Endothelial cell of umbilical vein (primary cell): ENCODE measurements around the gene ARFGEF3. TPM values are rescaled to one million over a fixed set of nuclear protein-coding genes. Genes with fewer than 3 reads are reported as not detected.

Experiments
- BruUV-seq: library from RNA; stranded (reverse); fragments of 400-500 nt; replicated peaks from 2 replicates; lab custom pipeline; 2021; lab: Mats Ljungman, UMichigan
- CTCF ChIA-PET: fragments of 300-600, 350-600 bp; sonication (Branson Sonifier 250); formaldehyde crosslinking; loops from one replicate; lab custom pipeline; 2021; ENCODE audit warnings: antibody characterized with exemption, inconsistent platforms; lab: Charles Lee
- POLR2A ChIA-PET: fragments of 300-600, 350-600 bp; sonication (Branson Sonifier 250); formaldehyde crosslinking; loops from one replicate; lab custom pipeline; 2021; ENCODE audit warnings: antibody characterized with exemption, inconsistent platforms; lab: Charles Lee
- DNase-seq: peaks from one replicate; pipeline ENCODE4 v3.0.0-alpha.2; 2011; ENCODE audit warnings: low read depth, low spot score
- FAIRE-seq: peaks from 2 replicates; lab custom pipeline; 2011; peaks lifted over from hg19 to GRCh38; lab: Jason Lieb, UNC
- H2AFZ ChIP-seq: 2 replicates; pipeline ENCODE4 v1.6.0; 2012; ENCODE audit warnings: low read depth, low read length, control low read depth, inconsistent platforms
- H3K27ac ChIP-seq: 2 replicates; pipeline ENCODE4 v1.5.1; 2011; ENCODE audit warnings: low read depth, mild to moderate bottlenecking, control low read depth, low read length, moderate library complexity; ENCODE audit not compliant: insufficient read depth
- H3K27me3 ChIP-seq, 2 experiments: 2 replicates each; pipeline versions ENCODE4 v1.6.0 to v1.6.1; 2011; ENCODE audit warnings: low read length in 2 of 2, mixed read lengths in 1 of 2; ENCODE audit not compliant: control insufficient read depth in 2 of 2, insufficient read depth in 2 of 2
- H3K36me3 ChIP-seq, 2 experiments: 2 replicates in 1 of 2; 3 replicates in 1 of 2; pipeline ENCODE4 v1.5.1; 2011; ENCODE audit warnings: low read length in 2 of 2, mild to moderate bottlenecking in 1 of 2, moderate library complexity in 1 of 2; ENCODE audit not compliant: control insufficient read depth in 2 of 2, insufficient read depth in 2 of 2; ENCODE audit errors: extremely low read depth in 1 of 2
- H3K4me1 ChIP-seq: 3 replicates; pipeline ENCODE4 v1.5.1; 2011; ENCODE audit warnings: mild to moderate bottlenecking, low read length; ENCODE audit not compliant: control insufficient read depth, insufficient read depth; ENCODE audit errors: extremely low read depth
- H3K4me2 ChIP-seq: 2 replicates; pipeline ENCODE4 v1.6.1; 2011; ENCODE audit warnings: low read length, control low read depth, mixed read lengths; ENCODE audit not compliant: insufficient read depth
- H3K4me3 ChIP-seq, 3 experiments: fragments of 200-600 bp in 1 of 3; sonication (generic), shearing (Covaris generic) in 1 of 3; replicated peaks in 1 of 3; 2 replicates each; pipeline ENCODE4 v1.5.1; 2011 to 2016; ENCODE audit warnings: control low read depth in 3 of 3, low read length in 3 of 3, mild to moderate bottlenecking in 2 of 3, inconsistent platforms in 1 of 3, low read depth in 1 of 3, moderate library complexity in 1 of 3; ENCODE audit not compliant: insufficient read depth in 1 of 3
- H3K79me2 ChIP-seq: 2 replicates; pipeline ENCODE4 v1.6.0; 2012; ENCODE audit warnings: low read length, inconsistent platforms; ENCODE audit not compliant: control insufficient read depth, insufficient read depth
- H3K9ac ChIP-seq: replicated peaks from 2 replicates; pipeline ENCODE3; 2011; ENCODE audit warnings: low read length, control low read depth; ENCODE audit not compliant: insufficient read depth; ENCODE audit errors: extremely low read depth
- H3K9me1 ChIP-seq: replicated peaks from 3 replicates; pipeline ENCODE4 v1.6.0; 2011; ENCODE audit warnings: mild to moderate bottlenecking, low read length; ENCODE audit not compliant: control insufficient read depth, insufficient read depth; ENCODE audit errors: extremely low read depth
- H3K9me3 ChIP-seq: replicated peaks from 2 replicates; pipeline ENCODE4 v1.5.1; 2012; ENCODE audit warnings: low read length, inconsistent platforms; ENCODE audit not compliant: control insufficient read depth, insufficient read depth
- H4K20me1 ChIP-seq: replicated peaks from 2 replicates; pipeline ENCODE3; 2011; ENCODE audit warnings: mild to moderate bottlenecking, low read length; ENCODE audit not compliant: control insufficient read depth, insufficient read depth; ENCODE audit errors: extremely low read depth
- EZH2 ChIP-seq: IDR thresholded peaks from 2 replicates; pipeline ENCODE4 v1.6.1; 2012; ENCODE audit warnings: borderline replicate concordance, low read depth, mild to moderate bottlenecking, moderate library complexity, low read length, inconsistent platforms; ENCODE audit not compliant: severe bottlenecking
- FOS ChIP-seq: IDR thresholded peaks from 2 replicates; pipeline ENCODE4 v1.6.1; 2011; ENCODE audit warnings: mild to moderate bottlenecking, low read length, moderate library complexity, borderline replicate concordance; ENCODE audit not compliant: insufficient read depth
- GATA2 ChIP-seq: IDR thresholded peaks from 2 replicates; pipeline ENCODE4 v1.7.0; 2011; ENCODE audit warnings: low read depth, mild to moderate bottlenecking, moderate library complexity, mixed read lengths, low read length; ENCODE audit not compliant: insufficient read length, insufficient read depth
- JUN ChIP-seq: IDR thresholded peaks from 2 replicates; pipeline ENCODE4 v1.6.1; 2011; ENCODE audit warnings: borderline replicate concordance, low read depth; ENCODE audit not compliant: insufficient read length, insufficient read depth
- MYC ChIP-seq: IDR thresholded peaks from one replicate; pipeline ENCODE4 v1.6.1; 2011; ENCODE audit warnings: mild to moderate bottlenecking, low read depth, low read length
- POLR2A ChIP-seq: IDR thresholded peaks from 2 replicates; pipeline ENCODE4 v1.6.1; 2012; ENCODE audit warnings: low read depth, mild to moderate bottlenecking, control low read depth, low read length
- POLR2AphosphoS5 ChIP-seq: IDR thresholded peaks from 2 replicates; pipeline ENCODE4 v1.6.1; 2012; ENCODE audit warnings: low read depth, mild to moderate bottlenecking, control low read depth, low read length, moderate library complexity; ENCODE audit not compliant: insufficient read depth
- dilution Hi-C: fragments of 300-500 bp; cut with MboI; formaldehyde crosslinking; loops from one replicate; pipeline ENCODE4 v1.15.0; 2019; ENCODE audit warnings: low sequenced_read_pairs; ENCODE audit not compliant: extremely low pct_ligation_motif_present
- intact Hi-C: fragments of 100-400 bp; cut with micrococcal nuclease; formaldehyde crosslinking; loops from one replicate; pipeline ENCODE4 v1.10.0; 2022
- polyA plus RNA-seq, 4 experiments: library from polyadenylated mRNA; depleted of rRNA in 3 of 4; stranded (reverse) in 3 of 4; unstranded in 1 of 4; fragments of >200 nt; gene quantifications; 2 replicates each; pipeline versions ENCODE4 v1.2.1 to v1.2.3, GENCODE V29; 2011 to 2012; ENCODE audit warnings: missing spikeins in 1 of 4
- total RNA-seq: library from RNA; stranded (reverse); gene quantifications from 2 replicates; pipeline ENCODE4 v1.2.3, GENCODE V29; 2021
- TF ChIP-seq, protein P1 (sequence below): IDR thresholded peaks from 2 replicates; pipeline ENCODE4 v1.6.1; 2011; ENCODE audit not compliant: insufficient read depth, insufficient read length
- TF ChIP-seq, protein P2 (sequence below), 2 donors: IDR thresholded peaks; 1 replicate in 1 of 2; 2 replicates in 1 of 2; pipeline ENCODE4 v1.5.1; 2011; ENCODE audit warnings: low read length in 2 of 2, mild to moderate bottlenecking in 2 of 2, moderate library complexity in 2 of 2, control low read depth in 1 of 2, inconsistent platforms in 1 of 2, low read depth in 1 of 2; ENCODE audit not compliant: insufficient read depth in 1 of 2; ENCODE audit errors: extremely low read depth in 1 of 2

The ARFGEF3 gene
- total and polyA plus RNA-seq, 2 donors (not counting 3 experiments of a cell fraction or from before 2014, with no cell fraction given), result 1.3 to 7.3 TPM

DNA sequence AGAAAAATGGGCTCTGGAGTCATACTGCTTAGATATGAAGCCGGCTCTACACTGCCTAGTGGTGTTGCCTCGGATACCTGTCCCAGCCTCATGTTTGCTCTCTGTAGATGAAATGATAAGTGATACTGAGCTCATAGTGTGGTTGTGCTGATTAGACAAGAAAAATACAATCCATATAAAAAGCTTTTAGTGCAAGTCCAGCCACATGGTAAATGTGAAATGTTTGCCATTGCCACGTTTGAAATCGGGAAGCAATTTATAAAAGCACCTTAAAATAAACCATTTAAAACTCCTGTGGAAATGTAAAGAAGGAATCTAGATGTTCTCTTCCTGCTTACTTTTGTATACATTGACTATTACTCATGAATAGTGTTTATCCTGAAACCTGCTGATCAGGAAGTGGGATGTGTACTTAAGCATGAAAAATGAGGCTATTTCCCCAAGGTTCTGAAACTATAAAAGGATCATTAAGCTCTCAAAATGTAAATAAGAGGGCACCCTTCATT lies 69.7 kb downstream of the ARFGEF3 start:
- CTCF ChIA-PET, result interaction anchor here (0.8 to 2.8 kb wide), 5 partner anchors 9 to 22 kb away, joined by 3 to 12 read pairs (median 3); no protein-coding TSS in a partner anchor

DNA sequence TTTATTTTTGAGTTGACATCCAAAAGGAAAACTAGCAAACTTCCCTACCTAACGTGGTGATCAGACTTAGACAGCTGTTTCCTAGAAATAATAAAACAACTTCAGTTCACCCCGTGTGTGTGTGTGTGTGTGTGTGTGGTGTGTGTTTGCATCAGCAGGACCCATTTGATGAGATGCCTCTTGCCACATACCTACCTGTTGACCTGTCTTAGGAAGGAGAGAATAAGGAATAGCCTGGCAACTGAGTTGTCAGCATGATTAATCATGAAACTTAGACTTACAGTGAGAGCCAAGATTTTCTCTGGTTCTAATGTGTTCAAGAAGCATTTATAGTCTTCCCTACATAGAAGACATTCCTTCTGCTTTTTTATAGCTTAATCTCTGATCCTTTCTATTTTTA lies 72.6 kb downstream of the ARFGEF3 start:
- H3K9me1 ChIP-seq, result no peaks in the 10 kb centered on the region
- POLR2A ChIA-PET, result no interaction called here
- peaks cover 15% of the 10 kb centered on the region for H3K4me1 ChIP-seq
- H3K4me2 ChIP-seq, result no peak overlapping the region
- dilution Hi-C loops, result no loop called here
- DNase-seq (no peak), FAIRE-seq (no peak)
- BruUV-seq, result no TSS peak
- H3K36me3 ChIP-seq, result no peaks in the 10 kb centered on the region
- H3K27me3 ChIP-seq, result no peaks in the 10 kb centered on the region
- no peaks in the 10 kb centered on the region for H3K9me3 ChIP-seq
- H3K27ac ChIP-seq, result no peak overlapping the region
- intact Hi-C loops, result no loop called here
- no peaks in the 10 kb centered on the region for H4K20me1 ChIP-seq
- no peak overlapping the region for H3K9ac ChIP-seq
- no peak overlapping the region for H3K4me3 ChIP-seq
- TF ChIP-seq POLR2AphosphoS5 (no peak), MYC (no peak), GATA2 (no peak), EZH2 (no peak), JUN (no peak), FOS (no peak), POLR2A (no peak)
- TF ChIP-seq, protein P1, sequence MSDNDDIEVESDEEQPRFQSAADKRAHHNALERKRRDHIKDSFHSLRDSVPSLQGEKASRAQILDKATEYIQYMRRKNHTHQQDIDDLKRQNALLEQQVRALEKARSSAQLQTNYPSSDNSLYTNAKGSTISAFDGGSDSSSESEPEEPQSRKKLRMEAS, result no peak
- TF ChIP-seq, protein P2, sequence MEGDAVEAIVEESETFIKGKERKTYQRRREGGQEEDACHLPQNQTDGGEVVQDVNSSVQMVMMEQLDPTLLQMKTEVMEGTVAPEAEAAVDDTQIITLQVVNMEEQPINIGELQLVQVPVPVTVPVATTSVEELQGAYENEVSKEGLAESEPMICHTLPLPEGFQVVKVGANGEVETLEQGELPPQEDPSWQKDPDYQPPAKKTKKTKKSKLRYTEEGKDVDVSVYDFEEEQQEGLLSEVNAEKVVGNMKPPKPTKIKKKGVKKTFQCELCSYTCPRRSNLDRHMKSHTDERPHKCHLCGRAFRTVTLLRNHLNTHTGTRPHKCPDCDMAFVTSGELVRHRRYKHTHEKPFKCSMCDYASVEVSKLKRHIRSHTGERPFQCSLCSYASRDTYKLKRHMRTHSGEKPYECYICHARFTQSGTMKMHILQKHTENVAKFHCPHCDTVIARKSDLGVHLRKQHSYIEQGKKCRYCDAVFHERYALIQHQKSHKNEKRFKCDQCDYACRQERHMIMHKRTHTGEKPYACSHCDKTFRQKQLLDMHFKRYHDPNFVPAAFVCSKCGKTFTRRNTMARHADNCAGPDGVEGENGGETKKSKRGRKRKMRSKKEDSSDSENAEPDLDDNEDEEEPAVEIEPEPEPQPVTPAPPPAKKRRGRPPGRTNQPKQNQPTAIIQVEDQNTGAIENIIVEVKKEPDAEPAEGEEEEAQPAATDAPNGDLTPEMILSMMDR (IDR thresholded peaks at IDR 0.05; ENCODE audit: extremely low read depth in 1 of 2, insufficient read depth in 1 of 2, low read depth in 1 of 2, low read length in 2 of 2), result no peak
- no peaks in the 10 kb centered on the region for H3K79me2 ChIP-seq
- CTCF ChIA-PET, result interaction anchor here (1.1 to 1.6 kb wide), 2 partner anchors 10 to 13 kb away, joined by 3 to 5 read pairs; no protein-coding TSS in a partner anchor
- no peak overlapping the region for H2AFZ ChIP-seq

More for the DNA sequence above, 69.7 kb downstream of the ARFGEF3 start:
- FAIRE-seq (peak; percentile 90), DNase-seq (peak; percentile 56)
- H3K9ac ChIP-seq, result no peak overlapping the region
- no peaks in the 10 kb centered on the region for H4K20me1 ChIP-seq
- peak; percentile 78 for TF ChIP-seq GATA2
- TF ChIP-seq, protein P1, result no peak
- no peak for TF ChIP-seq POLR2A
- no peak for TF ChIP-seq MYC
- no peak for TF ChIP-seq FOS
- POLR2A ChIA-PET, result no interaction called here
- H3K4me3 ChIP-seq, result no peak overlapping the region
- H3K9me3 ChIP-seq, result no peaks in the 10 kb centered on the region
- H3K27me3 ChIP-seq, result no peaks in the 10 kb centered on the region
- H3K4me2 ChIP-seq, result peak overlapping the region; percentile 61
- peak overlapping the region; percentile 80 for H2AFZ ChIP-seq
- H3K79me2 ChIP-seq, result no peaks in the 10 kb centered on the region
- BruUV-seq, result no TSS peak
- intact Hi-C loops (no loop called here), dilution Hi-C loops (no loop called here)
- H3K4me1 ChIP-seq, result peaks cover 15% of the 10 kb centered on the region
- H3K9me1 ChIP-seq, result no peaks in the 10 kb centered on the region
- H3K27ac ChIP-seq, result peak overlapping the region; percentile 45
- H3K36me3 ChIP-seq, result no peaks in the 10 kb centered on the region
